ENCODE results near the gene ARMH4. TPM values are rescaled to one million over a fixed set of nuclear protein-coding genes. Genes with fewer than 3 reads are reported as not detected.

Gene ARMH4
- total RNA-seq, 1 donor, result 0.21 TPM

DNA sequence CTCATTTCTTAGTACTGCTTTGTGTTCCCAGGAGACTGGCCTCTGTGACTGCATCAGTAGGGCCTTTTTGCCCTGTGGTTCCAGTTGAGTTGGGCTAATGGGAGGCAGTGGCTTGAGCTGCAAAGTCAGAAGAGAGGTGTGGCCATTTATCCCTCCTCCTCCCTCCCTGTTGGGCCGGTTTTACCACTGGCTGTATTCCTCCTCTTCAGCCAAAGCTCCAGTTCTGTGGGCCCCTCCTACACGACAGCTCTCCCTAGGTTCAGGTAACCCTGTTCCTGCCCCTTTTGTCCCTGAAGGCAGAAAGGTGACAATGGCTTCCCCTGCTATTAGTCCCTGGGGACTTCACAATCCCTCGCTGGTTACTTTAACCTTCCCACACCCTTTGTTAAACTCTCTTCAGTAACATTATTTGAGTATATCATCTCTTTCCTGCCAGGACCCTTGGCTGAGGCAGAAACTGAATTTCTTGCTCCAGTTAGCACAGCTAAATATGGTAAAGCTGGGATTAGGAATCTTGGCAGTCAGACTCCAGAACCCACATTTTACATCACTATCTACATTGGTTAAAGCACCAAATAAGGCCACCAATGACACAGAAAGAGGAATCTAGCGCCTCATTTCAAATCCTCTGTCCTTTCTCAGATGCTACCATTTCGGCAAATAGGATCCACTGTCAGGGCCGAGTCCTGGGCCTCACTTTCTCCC, 164.3 kb downstream of the ARMH4 start:
- Histone ChIP-seq H3K9me3 (ENCODE audit: low read depth, low read length) (no peaks in the 10 kb centered on the region), H3K27me3 (ENCODE audit: insufficient read depth, low read length) (no peaks in the 10 kb centered on the region), H3K4me3 (ENCODE audit: low read length) (no peak overlapping the region), H3K4me1 (ENCODE audit: insufficient read depth, low read length) (no peaks in the 10 kb centered on the region)

- H3K9me3 ChIP-seq (ENCODE audit: low read depth, low read length), result no peaks in the 10 kb centered on the region
- H3K4me1 ChIP-seq (ENCODE audit: insufficient read depth, low read length), result no peaks in the 10 kb centered on the region
- no peak overlapping the region for H3K4me3 ChIP-seq (ENCODE audit: low read length)
- no peaks in the 10 kb centered on the region for H3K27me3 ChIP-seq (ENCODE audit: insufficient read depth, low read length)
These were observed 165.0 kb downstream of the ARMH4 start for GRCh38 chr14:57987051-57987450.

- Histone ChIP-seq H3K9me3 (ENCODE audit: low read depth, low read length) (no peaks in the 10 kb centered on the region), H3K4me3 (ENCODE audit: low read length) (no peak overlapping the region), H3K4me1 (ENCODE audit: insufficient read depth, low read length) (no peaks in the 10 kb centered on the region), H3K27me3 (ENCODE audit: insufficient read depth, low read length) (no peaks in the 10 kb centered on the region)
These were observed 169.0 kb downstream of the ARMH4 start for GRCh38 chr14:57982804-57983634.

DNA sequence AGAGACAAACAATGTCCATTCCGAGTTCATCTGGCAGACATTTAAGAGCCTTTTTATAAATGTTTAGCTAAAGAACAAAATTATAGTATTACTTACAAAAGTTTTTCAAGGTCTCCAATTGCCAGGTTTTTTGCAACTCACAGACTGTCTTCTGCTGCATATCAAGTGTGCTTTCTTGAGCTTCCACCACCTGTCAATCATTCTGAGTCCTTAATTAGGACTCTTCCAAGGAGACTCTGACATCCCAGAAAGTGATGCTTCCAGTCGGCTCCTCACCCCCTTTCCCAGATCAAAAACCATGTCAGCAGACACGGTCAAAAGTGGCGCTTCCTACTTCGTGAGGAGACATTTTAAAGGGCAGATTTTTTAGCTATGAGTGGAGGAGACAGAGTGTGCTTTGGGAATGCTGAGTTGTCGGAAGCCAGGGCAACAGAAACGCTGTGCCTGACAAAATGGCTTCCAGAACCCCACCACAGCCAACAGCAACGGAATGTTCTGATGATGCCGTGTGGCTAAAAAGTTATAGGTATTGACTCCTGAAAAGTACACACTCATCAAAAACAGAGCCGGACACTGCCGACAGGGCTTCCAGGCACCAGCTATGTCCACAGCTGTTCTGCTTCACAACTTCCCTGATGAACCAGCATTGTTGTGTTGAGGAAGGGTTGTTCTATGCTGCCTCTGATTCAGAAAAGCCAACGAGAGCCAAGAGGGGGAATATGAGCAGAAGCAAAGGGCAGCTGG, 170.0 kb downstream of the ARMH4 start:
- Histone ChIP-seq H3K9me3 (ENCODE audit: low read depth, low read length) (no peaks in the 10 kb centered on the region), H3K27me3 (ENCODE audit: insufficient read depth, low read length) (no peaks in the 10 kb centered on the region), H3K4me1 (ENCODE audit: insufficient read depth, low read length) (no peaks in the 10 kb centered on the region), H3K4me3 (ENCODE audit: low read length) (no peak overlapping the region)

DNA sequence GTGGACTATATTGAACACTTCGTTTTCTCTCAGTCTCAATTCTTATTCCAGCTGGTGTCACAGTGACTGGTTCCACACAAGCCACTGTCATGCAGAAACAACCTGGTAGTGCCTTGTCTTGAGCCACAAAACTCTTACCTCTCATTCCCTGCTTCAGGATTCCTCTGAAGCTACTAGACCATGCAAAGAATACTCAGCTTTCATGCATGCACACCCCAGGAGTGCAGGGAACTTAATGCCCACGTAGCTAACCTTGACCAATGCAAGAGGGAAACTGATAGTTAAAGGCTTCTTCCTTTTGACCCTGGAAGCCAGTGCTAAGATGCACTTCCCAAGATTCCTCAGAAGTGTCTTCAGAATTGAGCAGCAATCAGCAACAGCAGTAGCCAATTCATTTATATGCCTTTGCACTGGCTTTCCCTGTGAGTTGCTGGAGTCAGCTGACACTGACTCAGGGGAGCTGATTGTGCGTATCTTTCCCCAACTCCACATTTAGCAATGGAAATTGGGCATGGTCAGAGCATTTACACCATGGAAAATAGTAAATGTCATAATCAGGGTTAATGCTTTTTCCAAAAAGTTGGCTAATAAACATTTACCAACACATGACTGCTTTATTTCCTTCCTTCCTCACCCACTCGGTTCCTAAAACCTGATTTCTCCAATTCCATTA, 172.5 kb downstream of the ARMH4 start:
- Histone ChIP-seq H3K4me3 (ENCODE audit: low read length) (no peak overlapping the region), H3K4me1 (ENCODE audit: insufficient read depth, low read length) (no peaks in the 10 kb centered on the region), H3K27me3 (ENCODE audit: insufficient read depth, low read length) (no peaks in the 10 kb centered on the region), H3K9me3 (ENCODE audit: low read depth, low read length) (no peaks in the 10 kb centered on the region)

DNA sequence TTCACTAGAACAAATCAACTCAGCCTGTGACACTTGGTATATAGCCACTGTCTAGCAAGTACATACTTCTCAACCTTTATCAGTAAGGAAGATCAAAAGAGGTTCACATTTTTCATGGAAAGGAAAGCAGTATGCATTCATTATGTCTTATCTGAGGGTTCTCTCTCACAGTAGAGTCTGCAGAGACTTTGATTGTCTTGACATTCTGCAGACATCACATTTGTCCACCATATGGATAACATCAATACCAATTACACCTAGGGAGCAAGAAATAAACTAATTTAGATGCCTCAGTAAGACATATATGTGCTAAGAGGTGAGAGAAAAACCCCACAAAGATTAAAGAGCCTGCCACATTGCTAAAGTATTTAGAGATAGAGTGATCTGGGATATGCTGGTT, 175.3 kb downstream of the ARMH4 start:
- no peak overlapping the region for H3K4me3 ChIP-seq (ENCODE audit: low read length)
- H3K4me1 ChIP-seq (ENCODE audit: insufficient read depth, low read length), result no peaks in the 10 kb centered on the region
- no peaks in the 10 kb centered on the region for H3K27me3 ChIP-seq (ENCODE audit: insufficient read depth, low read length)
- no peaks in the 10 kb centered on the region for H3K9me3 ChIP-seq (ENCODE audit: low read depth, low read length)

DNA sequence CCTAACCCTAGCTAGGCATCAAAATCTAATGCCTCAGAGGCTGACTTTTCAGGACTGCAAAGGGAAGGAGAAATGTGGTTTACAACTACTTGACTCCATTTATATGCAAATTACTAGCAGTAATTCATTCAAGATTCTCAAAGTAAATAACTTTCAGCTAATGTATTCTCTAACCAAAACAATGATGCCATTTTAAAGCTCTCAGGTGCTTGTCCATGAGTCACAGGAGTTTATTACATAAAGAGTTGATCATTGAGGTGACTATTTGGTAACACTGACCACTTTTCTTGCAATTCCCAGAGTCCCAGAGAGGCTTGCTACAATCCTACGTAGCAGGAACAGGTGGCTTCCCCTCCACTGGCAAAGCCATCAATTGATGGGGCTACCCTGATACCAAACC, 177.1 kb downstream of the ARMH4 start:
- Histone ChIP-seq H3K4me3 (ENCODE audit: low read length) (no peak overlapping the region), H3K9me3 (ENCODE audit: low read depth, low read length) (no peaks in the 10 kb centered on the region), H3K27me3 (ENCODE audit: insufficient read depth, low read length) (no peaks in the 10 kb centered on the region), H3K4me1 (ENCODE audit: insufficient read depth, low read length) (no peaks in the 10 kb centered on the region)

DNA sequence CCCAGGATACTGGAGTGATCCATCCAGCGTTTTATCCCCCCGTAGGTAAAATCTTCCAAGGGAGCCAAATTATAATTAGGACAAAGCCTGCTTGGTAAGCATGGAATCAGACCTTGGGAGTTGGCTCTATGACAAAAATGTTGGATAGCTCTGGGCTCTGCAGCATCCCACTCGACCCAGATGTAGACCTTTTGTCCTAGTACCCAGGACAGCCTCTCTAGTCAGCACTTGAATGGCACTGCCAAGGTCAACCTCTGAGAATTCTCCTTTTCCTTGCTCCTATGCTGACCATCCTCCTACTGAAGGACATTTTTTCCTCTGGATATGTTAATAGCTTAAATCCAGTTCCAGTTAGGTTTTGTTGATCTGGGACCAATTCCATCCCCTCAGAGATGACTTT, 181.4 kb downstream of the ARMH4 start:
- H3K27me3 ChIP-seq (ENCODE audit: insufficient read depth, low read length), result no peaks in the 10 kb centered on the region
- H3K9me3 ChIP-seq (ENCODE audit: low read depth, low read length), result no peaks in the 10 kb centered on the region
- H3K4me1 ChIP-seq (ENCODE audit: insufficient read depth, low read length), result no peaks in the 10 kb centered on the region
- no peak overlapping the region for H3K4me3 ChIP-seq (ENCODE audit: low read length)

DNA sequence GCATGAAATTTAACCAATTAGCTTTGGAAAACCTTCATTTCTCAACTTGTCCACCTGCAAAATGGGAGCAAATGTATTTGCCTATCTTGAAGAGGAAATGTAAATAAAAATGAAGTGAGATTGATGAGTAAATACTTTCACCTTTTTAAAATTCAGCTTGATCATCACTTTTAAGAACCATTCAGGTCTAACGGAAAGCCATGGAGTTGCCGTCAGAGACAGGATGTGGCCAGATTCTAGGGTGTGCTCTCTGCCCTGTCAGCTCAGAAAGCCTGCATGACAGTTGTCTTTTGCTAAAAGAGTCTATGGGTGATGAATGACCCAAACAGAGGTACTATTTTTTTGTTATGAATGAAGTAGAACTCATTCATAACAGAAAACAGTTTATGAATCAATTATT, 181.8 kb downstream of the ARMH4 start:
- Histone ChIP-seq H3K9me3 (ENCODE audit: low read depth, low read length) (no peaks in the 10 kb centered on the region), H3K27me3 (ENCODE audit: insufficient read depth, low read length) (no peaks in the 10 kb centered on the region), H3K4me1 (ENCODE audit: insufficient read depth, low read length) (no peaks in the 10 kb centered on the region), H3K4me3 (ENCODE audit: low read length) (no peak overlapping the region)

DNA sequence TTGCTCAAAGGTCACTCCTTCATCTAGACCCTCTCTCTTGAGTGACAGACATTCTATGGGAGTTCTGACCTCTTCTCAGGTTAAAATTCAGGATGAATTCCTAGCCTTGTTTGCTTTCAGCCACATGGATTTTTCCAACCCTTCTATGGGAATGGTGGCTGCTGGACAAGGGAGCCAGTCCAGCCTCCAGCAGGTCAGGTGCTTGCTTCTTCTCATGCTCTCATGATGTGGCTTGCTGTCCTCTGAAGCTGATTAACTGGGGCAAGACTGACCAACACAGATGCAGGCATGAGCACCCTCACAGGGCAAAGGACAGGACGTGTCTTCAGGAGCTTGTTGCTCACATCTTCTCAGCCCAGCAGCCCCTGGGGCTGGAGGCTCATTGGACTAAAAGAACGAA, 188.9 kb downstream of the ARMH4 start:
- Histone ChIP-seq H3K27me3 (ENCODE audit: insufficient read depth, low read length) (no peaks in the 10 kb centered on the region), H3K9me3 (ENCODE audit: low read depth, low read length) (no peaks in the 10 kb centered on the region), H3K4me1 (ENCODE audit: insufficient read depth, low read length) (no peaks in the 10 kb centered on the region), H3K4me3 (ENCODE audit: low read length) (no peak overlapping the region)

GRCh38 chr14:57962325-57963035, 189.5 kb downstream of the ARMH4 start:
- no peaks in the 10 kb centered on the region for H3K27me3 ChIP-seq (ENCODE audit: insufficient read depth, low read length)

GRCh38 chr14:57961786-57962060, 190.3 kb downstream of the ARMH4 start:
- Histone ChIP-seq H3K9me3 (ENCODE audit: low read depth, low read length) (no peaks in the 10 kb centered on the region), H3K27me3 (ENCODE audit: insufficient read depth, low read length) (no peaks in the 10 kb centered on the region), H3K4me3 (ENCODE audit: low read length) (no peak overlapping the region), H3K4me1 (ENCODE audit: insufficient read depth, low read length) (no peaks in the 10 kb centered on the region)

More at GRCh38 chr14:57962325-57963035, 189.5 kb downstream of the ARMH4 start:
- Histone ChIP-seq H3K9me3 (ENCODE audit: low read depth, low read length) (no peaks in the 10 kb centered on the region), H3K4me1 (ENCODE audit: insufficient read depth, low read length) (no peaks in the 10 kb centered on the region), H3K4me3 (ENCODE audit: low read length) (no peak overlapping the region)

DNA sequence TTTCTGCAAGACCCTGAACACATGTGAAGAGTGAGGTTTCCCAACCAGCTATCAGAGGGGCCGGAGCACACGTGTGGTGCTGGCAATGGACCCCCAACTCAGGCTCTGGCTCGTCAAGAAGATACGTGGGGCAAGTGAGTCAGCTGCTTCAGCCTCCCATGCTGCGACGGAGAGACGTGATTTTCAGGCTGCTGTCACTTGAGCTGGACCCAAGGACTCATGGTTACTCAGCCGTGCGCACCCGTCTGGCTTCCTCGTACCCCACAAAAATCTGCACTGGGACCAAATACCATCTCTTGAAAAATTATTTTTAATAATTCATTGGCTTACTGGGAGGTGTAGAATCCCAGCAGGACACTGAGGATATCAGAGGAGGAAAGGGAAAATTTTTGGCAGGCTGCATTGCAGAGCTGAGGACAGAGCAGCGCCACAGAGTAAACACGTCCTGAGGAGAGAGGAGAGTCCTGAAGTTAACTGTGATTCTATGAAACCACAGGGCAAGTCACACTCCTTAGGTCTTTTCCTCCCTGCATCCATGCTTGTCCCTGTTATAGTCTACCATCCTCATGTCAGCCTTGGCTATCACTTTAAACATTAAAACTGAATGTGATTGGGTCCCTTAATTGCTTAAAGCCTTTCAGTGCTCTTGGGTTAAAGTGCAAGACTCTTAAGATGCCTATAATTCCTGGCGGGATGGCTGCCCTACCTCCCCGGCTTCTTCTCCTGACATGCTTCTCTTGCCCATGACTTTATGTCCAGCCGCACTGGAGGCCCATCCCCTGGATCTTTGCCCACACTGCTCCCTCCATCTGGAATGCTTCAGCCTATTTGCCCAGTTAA, 190.8 kb downstream of the ARMH4 start:
- Histone ChIP-seq H3K4me1 (ENCODE audit: insufficient read depth, low read length) (no peaks in the 10 kb centered on the region), H3K9me3 (ENCODE audit: low read depth, low read length) (no peaks in the 10 kb centered on the region), H3K4me3 (ENCODE audit: low read length) (no peak overlapping the region), H3K27me3 (ENCODE audit: insufficient read depth, low read length) (no peaks in the 10 kb centered on the region)

DNA sequence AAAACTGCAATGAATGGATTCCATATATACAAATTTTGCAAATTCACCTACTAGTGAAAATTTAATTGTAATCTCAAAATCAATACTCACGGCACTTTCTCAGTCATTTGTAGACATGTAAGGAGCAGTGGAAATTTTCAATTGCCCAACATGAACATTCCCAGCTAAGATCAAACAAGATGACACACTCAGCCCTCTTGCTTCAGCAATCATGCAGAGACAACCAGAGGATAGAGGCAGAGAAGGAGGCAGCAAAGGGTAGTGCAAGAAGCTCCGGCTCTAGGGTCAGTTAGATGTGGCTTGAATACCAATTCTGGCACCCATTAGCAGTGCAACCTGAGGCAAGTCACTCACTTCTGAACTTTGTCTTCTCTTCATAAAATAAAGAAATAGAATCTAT, 194.6 kb downstream of the ARMH4 start:
- Histone ChIP-seq H3K4me3 (ENCODE audit: low read length) (no peak overlapping the region), H3K9me3 (ENCODE audit: low read depth, low read length) (no peaks in the 10 kb centered on the region), H3K27me3 (ENCODE audit: insufficient read depth, low read length) (no peaks in the 10 kb centered on the region), H3K4me1 (ENCODE audit: insufficient read depth, low read length) (no peaks in the 10 kb centered on the region)
